Caco-2 (cell line): ENCODE results near the gene ATG2A. TPM values are rescaled to one million over a fixed set of nuclear protein-coding genes. Genes with fewer than 3 reads are reported as not detected.

Experiments
- BruUV-seq: library from RNA; stranded (reverse); fragments of 400-500 nt; replicated peaks from 2 replicates; lab custom pipeline; 2021; lab: Mats Ljungman, UMichigan
- CTCF ChIA-PET: fragments of 300-600 bp; sonication (Branson Sonifier 250); formaldehyde crosslinking; loops from one replicate; lab custom pipeline; 2022; ENCODE audit warnings: antibody characterized with exemption; lab: Charles Lee
- POLR2A ChIA-PET: fragments of 300-600 bp; sonication (Branson Sonifier 250); formaldehyde crosslinking; loops from one replicate; lab custom pipeline; 2022; ENCODE audit warnings: antibody characterized with exemption; lab: Charles Lee
- DNase-seq, 2 experiments: peaks; one replicate each; pipeline versions ENCODE4 v3.0.0 to v3.0.0-alpha.2; 2020 to 2022
- H3K27me3 ChIP-seq: replicated peaks from 2 replicates; pipeline ENCODE4 v1.6.0; 2011; ENCODE audit warnings: low read length; ENCODE audit not compliant: control insufficient read depth, insufficient read depth
- H3K36me3 ChIP-seq: 2 replicates; pipeline ENCODE4 v1.5.1; 2011; ENCODE audit warnings: low read length; ENCODE audit not compliant: control insufficient read depth, insufficient read depth
- H3K4me1 ChIP-seq: fragments of 250-450 bp; sonication (Bioruptor Pico); 2 replicates; pipeline ENCODE4 v1.5.1; 2020; ENCODE audit warnings: mild to moderate bottlenecking
- H3K4me3 ChIP-seq: 2 replicates; pipeline ENCODE4 v1.5.1; 2011; ENCODE audit warnings: low read depth, mild to moderate bottlenecking, control low read depth, low read length
- H3K9me3 ChIP-seq: fragments of 250-450 bp; sonication (Bioruptor Pico); 2 replicates; pipeline ENCODE4 v1.5.1; 2020; ENCODE audit warnings: mild to moderate bottlenecking, moderate library complexity
- H3K27ac Mint-ChIP-seq: one replicate; pipeline ENCODE4 v1.8.0; 2022; ENCODE audit warnings: mixed read lengths; ENCODE audit not compliant: unreplicated experiment
- H3K27me3 Mint-ChIP-seq: one replicate; pipeline ENCODE4 v1.8.0; 2022; ENCODE audit warnings: mixed read lengths; ENCODE audit not compliant: insufficient read depth, unreplicated experiment
- H3K36me3 Mint-ChIP-seq: one replicate; pipeline ENCODE4 v1.8.0; 2022; ENCODE audit warnings: mild to moderate bottlenecking, mixed read lengths; ENCODE audit not compliant: insufficient read depth, unreplicated experiment
- H3K4me1 Mint-ChIP-seq: one replicate; pipeline ENCODE4 v1.8.0; 2022; ENCODE audit warnings: low read depth, mixed read lengths; ENCODE audit not compliant: unreplicated experiment
- H3K4me3 Mint-ChIP-seq: one replicate; pipeline ENCODE4 v1.8.0; 2022; ENCODE audit warnings: mild to moderate bottlenecking, moderate library complexity, mixed read lengths; ENCODE audit not compliant: unreplicated experiment
- H3K9me3 Mint-ChIP-seq: one replicate; pipeline ENCODE4 v1.8.0; 2022; ENCODE audit warnings: mixed read lengths; ENCODE audit not compliant: unreplicated experiment
- intact Hi-C: fragments of 100-400 bp; cut with micrococcal nuclease; formaldehyde crosslinking; loops from one replicate; pipeline ENCODE4 v1.10.0; 2022; ENCODE audit not compliant: unreplicated experiment
- total RNA-seq: library from RNA; stranded (reverse); gene quantifications from 2 replicates; pipeline ENCODE4 v1.2.3, GENCODE V29; 2022
- TF ChIP-seq, protein P1 (sequence below), 2 experiments: fragments of 200-600 bp in 1 of 2; IDR thresholded peaks; 1 replicate in 1 of 2; 2 replicates in 1 of 2; pipeline versions ENCODE4 v1.5.1 to v1.8.0; 2011 to 2022; ENCODE audit warnings: antibody characterized with exemption in 1 of 2, control low read depth in 1 of 2, inconsistent platforms in 1 of 2, low read depth in 1 of 2, low read length in 1 of 2, mild to moderate bottlenecking in 1 of 2, moderate library complexity in 1 of 2; ENCODE audit not compliant: insufficient read depth in 1 of 2, severe bottlenecking in 1 of 2, unreplicated experiment in 1 of 2

The ATG2A gene
- total RNA-seq, 1 experiment from 2014 or later, result 27.9 TPM

- TF ChIP-seq, protein P1, sequence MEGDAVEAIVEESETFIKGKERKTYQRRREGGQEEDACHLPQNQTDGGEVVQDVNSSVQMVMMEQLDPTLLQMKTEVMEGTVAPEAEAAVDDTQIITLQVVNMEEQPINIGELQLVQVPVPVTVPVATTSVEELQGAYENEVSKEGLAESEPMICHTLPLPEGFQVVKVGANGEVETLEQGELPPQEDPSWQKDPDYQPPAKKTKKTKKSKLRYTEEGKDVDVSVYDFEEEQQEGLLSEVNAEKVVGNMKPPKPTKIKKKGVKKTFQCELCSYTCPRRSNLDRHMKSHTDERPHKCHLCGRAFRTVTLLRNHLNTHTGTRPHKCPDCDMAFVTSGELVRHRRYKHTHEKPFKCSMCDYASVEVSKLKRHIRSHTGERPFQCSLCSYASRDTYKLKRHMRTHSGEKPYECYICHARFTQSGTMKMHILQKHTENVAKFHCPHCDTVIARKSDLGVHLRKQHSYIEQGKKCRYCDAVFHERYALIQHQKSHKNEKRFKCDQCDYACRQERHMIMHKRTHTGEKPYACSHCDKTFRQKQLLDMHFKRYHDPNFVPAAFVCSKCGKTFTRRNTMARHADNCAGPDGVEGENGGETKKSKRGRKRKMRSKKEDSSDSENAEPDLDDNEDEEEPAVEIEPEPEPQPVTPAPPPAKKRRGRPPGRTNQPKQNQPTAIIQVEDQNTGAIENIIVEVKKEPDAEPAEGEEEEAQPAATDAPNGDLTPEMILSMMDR (IDR thresholded peaks at IDR 0.05; ENCODE audit: insufficient read depth in 1 of 2, low read depth in 1 of 2, low read length in 1 of 2, severe bottlenecking in 1 of 2, unreplicated experiment in 1 of 2), result no peak
- H3K27me3 Mint-ChIP-seq, result no peaks in the 10 kb centered on the region
- H3K36me3 Mint-ChIP-seq, result peaks cover 57% of the 10 kb centered on the region
- Histone ChIP-seq H3K4me1 (peaks cover 83% of the 10 kb centered on the region), H3K27me3 (no peaks in the 10 kb centered on the region), H3K36me3 (peaks cover 12% of the 10 kb centered on the region), H3K4me3 (no peak overlapping the region), H3K9me3 (no peaks in the 10 kb centered on the region)
- peak overlapping the region; percentile 62 for H3K4me3 Mint-ChIP-seq
- peaks cover 52% of the 10 kb centered on the region for H3K4me1 Mint-ChIP-seq
- no TSS peak for BruUV-seq
- ChIA-PET CTCF (interaction anchor here (0.5 to 5.0 kb wide), 21 partner anchors 10 to 600 kb away, joined by 3 to 51 read pairs (median 4); partner anchors contain the start of genes ARL2, CDC42BPG, EHD1 and PPP2R5B), POLR2A (interaction anchor here (0.6 to 2.5 kb wide), 6 partner anchors 11 to 110 kb away, joined by 3 to 21 read pairs (median 4); partner anchors contain the start of genes EHD1 and SF1)
- peak; percentile 95 to 98 for DNase-seq
- intact Hi-C loops, result loop anchor here (1.0 to 2.0 kb wide), 5 partner anchors 11 to 124 kb away; partner anchors contain the start of genes ATG2A and EHD1
- H3K9me3 Mint-ChIP-seq, result no peaks in the 10 kb centered on the region
- peak overlapping the region; percentile 82 for H3K27ac Mint-ChIP-seq
These were observed 28.1 kb downstream of the ATG2A start for GRCh38 chr11:64888729-64889511.

- Mint-ChIP-seq H3K9me3 (no peaks in the 10 kb centered on the region), H3K4me3 (peak overlapping the region; percentile 62)
These were observed 28.6 kb downstream of the ATG2A start for GRCh38 chr11:64888406-64888728.

More at GRCh38 chr11:64888406-64888728, 28.6 kb downstream of the ATG2A start:
- no TSS peak for BruUV-seq
- H3K36me3 Mint-ChIP-seq, result peaks cover 60% of the 10 kb centered on the region
- H3K27me3 Mint-ChIP-seq, result no peaks in the 10 kb centered on the region
- CTCF ChIA-PET, result interaction anchor here (0.5 to 5.0 kb wide), 25 partner anchors 9 to 617 kb away, joined by 3 to 51 read pairs (median 5); partner anchors contain the start of genes ARL2, CDC42BPG, EHD1 and PPP2R5B
- TF ChIP-seq, protein P1 (IDR thresholded peaks at IDR 0.05; ENCODE audit: insufficient read depth in 1 of 2, low read depth in 1 of 2, low read length in 1 of 2, severe bottlenecking in 1 of 2, unreplicated experiment in 1 of 2), result no peak
- peaks cover 78% of the 10 kb centered on the region for H3K4me1 ChIP-seq
- no peaks in the 10 kb centered on the region for H3K27me3 ChIP-seq
- no peak overlapping the region for H3K4me3 ChIP-seq
- intact Hi-C loops, result loop anchor here (2.0 kb wide), 2 partner anchors 18 to 124 kb away; no protein-coding TSS in a partner anchor
- POLR2A ChIA-PET, result interaction anchor here (1.1 to 2.5 kb wide), 2 partner anchors 10 to 110 kb away, joined by 3 to 21 read pairs; partner anchors contain the start of genes EHD1 and SF1
- H3K36me3 ChIP-seq, result peaks cover 12% of the 10 kb centered on the region
- peaks cover 55% of the 10 kb centered on the region for H3K4me1 Mint-ChIP-seq
- DNase-seq, result no peak
- H3K27ac Mint-ChIP-seq, result peak overlapping the region; percentile 82
- no peaks in the 10 kb centered on the region for H3K9me3 ChIP-seq
